GM19468 (cell line): ENCODE measurements around the gene SPCS3.
"Not testable (repeated sequence)": the region's sequence is repeated elsewhere in the genome, so short reads cannot be mapped to it uniquely, and the experiment has no call there.

Experiments
- ATAC-seq: cut with Tn5 transposase; IDR thresholded peaks from one replicate; pipeline ENCODE4 v1.9.1; 2021; ENCODE audit warnings: mild to moderate bottlenecking, moderate library complexity, moderate number of reproducible peaks; ENCODE audit not compliant: unreplicated experiment; ENCODE audit errors: extremely low read depth

The SPCS3 gene

DNA sequence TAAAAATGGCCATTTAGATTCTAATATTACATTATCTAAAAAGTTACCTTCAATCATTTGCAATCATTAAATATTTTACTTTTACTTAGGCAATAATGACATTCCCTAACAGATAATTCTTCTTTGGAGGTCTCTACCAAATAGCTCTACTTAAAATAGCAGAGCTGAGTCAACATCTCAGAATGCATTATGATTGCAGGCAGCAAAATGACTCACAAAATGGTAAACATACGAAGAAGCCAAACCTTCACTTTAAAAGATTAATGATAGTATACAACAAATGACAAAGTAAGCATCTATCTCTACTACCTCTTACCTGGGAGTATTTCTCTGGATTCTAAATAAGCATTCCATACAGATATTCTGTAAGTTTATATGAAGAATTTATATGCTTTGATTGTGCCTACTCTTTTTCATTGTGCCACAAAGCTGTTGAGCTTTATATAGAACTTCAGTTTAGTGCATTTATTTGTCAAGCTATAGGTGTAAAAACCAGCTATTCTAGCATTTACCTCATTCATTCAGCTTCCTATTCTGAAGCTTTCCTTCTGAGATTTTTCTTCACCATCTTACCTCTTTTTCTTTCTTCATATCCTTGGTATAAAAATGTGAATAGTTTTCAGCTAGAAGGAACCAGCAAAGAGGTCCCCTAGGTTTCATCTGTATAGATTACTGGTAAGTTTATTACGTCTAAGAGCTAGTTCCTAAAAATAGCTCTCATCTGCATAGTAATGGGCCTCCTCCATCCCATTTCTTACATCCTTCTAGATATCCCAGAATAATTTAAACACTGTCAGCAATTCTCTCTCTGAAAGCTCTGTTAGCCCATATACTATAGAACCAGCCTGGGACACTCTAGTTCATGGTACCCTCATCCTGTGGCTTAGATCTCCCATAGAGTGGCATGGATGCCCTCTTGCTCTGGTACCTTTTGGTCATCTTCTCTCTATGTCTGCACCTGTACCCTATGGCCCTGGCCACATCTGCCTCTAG, 17.2 kb upstream of the SPCS3 start:
- ATAC-seq = no peak

DNA sequence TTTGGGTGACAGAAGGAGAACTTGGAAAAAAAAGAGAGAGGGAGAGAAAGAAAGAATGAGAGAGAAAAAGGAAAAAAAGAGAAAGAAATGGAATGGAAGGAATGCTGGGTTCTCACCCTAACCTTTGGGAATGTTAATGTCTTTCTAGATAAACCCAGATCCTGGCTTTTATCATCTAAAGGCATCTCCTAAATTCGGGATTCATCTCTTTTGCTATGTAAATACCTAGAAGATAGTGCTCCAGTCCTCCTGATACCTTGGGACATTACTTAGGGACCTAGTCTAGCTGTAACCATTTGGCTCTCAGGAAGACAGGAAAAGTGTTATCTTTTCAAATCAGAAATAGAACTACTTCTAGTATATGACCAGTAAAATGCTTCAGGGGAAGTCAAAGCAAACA, 15.8 kb upstream of the SPCS3 start:
- no peak for ATAC-seq

DNA sequence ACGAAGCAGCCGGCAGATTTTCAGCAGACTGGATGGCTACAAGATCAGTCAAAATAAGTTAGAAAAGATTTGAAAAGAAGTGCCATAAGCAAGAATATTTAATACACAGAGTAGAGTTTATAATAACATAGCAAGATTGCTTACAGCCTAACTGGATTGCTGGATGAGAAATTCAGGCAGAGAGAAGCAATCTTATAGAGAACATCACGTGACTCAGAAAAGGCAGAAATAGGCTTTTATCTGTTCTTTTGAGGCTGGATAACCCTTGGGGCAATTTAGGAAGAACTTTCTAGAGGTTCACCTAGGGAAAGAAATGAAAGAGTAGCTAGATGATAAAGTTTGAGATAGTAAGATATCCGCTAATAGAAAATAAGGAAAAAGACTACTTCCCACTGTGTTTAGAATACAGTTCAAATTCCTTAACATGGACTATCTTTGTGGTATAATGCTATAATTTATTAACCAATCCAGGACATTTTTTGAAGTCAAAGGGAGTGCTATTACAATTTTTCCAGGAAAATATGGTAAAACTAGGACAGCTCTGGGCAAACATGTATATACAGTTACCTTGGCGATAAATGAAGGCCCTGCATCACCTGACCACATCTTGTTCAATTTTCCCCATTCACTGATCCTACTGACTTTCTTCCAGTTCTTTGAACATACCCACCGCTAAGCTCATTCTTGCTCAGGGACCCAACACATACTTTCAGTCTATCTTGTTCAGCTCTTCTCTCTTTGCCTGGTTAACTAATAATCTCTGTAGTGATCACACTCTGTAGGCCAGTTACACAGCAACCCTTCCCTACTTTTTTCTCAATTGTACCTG, 12.7 kb upstream of the SPCS3 start:
- no peak for ATAC-seq

DNA sequence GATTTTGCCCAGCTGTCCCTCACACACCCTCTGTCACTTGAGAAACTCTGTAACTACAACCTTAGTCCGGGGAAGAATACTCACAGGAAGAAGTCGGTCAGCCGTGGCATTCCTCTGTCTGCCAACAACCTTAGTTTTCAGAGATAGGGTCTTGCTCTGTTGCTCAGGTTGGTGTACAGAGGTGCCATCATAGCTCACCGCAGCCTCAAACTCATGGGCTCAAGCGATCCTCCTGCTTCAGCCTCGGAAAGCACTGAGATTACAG, 12.2 kb upstream of the SPCS3 start:
- no peak for ATAC-seq

DNA sequence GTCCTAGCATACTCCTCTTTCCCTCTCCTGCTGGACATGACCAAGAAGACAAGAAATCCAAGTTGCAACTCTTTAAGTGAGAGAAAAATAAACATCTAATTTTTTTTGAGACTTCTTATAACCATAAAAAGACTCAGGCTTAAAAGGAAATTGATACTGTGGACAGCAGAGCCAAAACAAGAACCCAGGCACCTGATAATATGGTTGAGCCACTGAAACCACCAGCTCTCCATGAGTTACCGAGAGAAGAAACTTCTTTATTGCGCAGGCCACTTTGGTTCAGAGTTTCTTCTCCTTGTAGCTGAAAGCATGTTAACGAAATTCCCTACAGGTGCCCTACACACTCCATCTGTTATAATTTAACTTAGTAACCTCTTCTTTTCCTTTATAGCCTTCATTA, 11.3 kb upstream of the SPCS3 start:
- ATAC-seq = no peak

DNA sequence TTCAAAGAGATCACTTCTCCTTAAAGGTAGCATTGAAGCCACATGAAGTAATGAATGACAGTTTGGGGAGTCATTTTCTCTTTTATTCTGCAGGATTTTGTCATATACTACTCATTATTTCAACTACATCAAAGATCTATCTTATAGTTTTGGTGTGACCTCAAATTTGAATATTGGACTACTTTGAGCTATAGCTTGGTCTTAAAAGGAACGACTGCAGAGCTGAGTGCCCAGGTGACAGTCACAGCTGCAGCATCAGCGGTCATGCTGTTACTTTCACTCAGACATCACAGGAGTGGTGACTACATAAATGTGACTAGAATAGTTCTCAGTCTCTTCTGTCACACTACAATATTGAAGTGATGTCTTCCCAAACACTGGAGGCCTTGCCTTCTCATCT, 10.7 kb upstream of the SPCS3 start:
- peak; percentile 100 for ATAC-seq

DNA sequence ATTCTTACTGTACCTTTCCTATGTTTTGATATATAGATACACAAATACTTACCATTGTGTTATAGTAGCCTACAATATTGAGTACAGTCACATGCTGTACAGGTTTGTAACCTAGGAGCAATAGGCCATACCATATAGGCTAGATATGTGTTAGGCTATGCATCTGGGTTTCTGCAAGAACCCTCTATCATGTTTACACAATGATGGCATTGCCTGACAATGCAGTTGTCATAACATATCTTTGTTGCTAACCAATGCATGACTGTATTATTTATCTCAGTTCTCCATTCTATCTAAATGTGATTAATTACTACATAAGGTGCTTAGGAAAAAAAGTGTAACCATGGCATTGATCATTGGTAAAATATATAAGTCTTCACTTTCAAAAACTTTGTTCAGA, 10.0 kb upstream of the SPCS3 start:
- no peak for ATAC-seq

DNA sequence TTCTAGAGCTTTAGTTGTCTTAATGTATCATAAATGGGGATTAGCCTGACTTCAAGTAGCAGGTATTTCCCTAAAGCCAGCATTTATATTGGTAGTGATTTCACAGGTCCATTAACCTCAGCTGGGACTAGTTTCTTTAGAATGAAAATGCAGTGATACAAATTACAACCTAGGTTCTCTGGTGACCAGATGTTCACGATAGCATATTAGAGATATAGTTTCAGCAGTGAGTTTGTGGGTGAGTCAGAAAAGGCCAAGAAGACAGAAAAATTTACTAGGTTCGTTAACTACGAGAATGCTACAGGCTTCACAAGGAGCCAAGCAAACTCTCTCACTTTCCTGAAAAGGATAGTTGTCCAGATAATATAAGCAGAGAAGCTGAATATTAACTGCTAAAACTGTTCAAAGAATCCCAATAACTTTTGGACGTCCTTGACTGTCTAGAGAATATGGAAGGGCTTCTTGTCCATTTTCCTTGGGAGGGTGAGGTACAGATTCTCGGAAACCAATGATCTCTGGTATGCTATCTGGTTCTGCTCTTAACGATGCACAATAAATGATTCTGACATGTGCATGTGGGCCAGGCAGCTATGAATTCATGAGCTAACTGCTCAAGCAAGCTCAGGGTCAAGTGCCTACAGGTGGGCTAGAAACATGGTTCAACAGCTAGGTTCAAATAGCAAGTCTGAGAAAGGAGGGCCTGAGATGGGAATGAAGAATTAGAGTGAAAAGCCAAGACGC, 6.0 kb upstream of the SPCS3 start:
- no peak for ATAC-seq

DNA sequence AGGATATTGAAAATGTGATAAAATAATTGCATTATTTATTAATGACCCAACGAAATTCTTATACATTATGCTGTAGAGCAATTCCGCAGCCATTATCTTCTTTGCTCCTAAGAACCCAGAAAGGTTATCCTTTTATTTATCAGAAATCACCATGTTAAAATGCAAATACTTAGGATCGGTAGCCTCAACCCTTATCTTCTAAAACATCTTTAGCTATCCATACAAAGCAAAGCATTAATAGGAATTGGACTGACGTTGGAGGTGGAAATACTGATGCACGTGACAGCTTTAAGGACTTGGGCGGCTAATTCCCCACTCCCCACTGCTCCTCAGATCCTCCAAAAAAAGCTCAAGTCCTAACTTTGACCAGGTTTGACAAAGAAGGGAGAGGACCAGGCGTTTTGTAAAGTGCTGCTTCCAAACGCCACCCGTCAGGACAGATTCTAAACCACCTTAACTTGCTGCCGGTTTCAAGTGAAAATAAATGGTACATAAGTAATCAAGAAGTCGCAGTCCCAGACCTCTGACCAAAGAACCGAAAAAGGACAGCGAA, 539 bp upstream of the SPCS3 start:
- ATAC-seq = no peak

DNA sequence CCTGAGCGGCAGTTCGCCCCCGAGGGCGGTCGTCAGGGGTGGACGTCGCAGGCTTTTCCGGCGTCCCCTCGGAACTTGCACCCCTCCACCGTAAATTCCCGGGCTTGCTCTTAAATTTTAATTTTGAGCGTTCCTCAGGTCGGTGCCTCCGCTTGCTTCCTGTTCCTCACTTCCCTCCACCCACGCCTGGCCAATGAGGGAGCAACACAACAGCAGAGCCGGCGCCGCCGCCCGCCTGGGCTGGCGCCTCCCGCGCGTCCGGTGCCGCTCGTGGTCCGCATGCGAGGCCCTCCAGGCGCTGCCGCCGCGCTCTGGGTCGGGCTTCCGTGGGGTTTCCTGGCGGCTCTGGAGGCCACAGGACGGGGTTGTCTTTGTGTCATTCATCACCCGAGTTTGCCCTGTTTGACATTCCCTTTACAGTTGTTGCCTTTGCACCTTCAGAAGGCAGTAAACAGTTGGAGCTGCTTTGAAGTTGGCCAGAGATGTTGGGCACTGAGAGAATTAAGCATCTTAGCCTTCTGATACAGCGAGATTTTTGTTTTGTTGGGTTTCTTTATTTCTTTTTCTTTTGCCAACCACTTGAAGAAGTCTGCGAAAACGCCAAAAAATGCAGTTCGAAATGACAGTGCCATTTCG, 692 bp downstream of the SPCS3 start:
- ATAC-seq = peak; percentile 76

DNA sequence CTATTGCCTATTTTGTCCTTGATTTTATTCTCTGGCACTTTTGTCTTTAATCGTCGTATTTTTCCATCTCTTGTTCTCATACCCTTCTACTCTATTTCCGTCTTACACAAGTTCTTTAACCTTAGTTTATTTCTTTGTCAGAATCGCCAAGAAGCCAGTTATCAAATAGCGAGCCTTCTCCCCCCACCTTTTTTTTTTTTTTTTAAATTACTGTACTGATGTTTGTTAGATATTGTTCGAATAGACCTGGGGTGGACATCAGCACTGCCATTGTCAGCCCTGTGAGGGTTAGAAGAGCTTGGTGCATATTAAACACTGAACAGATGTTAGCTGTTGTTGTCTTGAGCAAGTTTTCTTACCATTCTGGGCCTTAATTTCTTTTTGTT, 1.2 kb downstream of the SPCS3 start:
- no peak for ATAC-seq

DNA sequence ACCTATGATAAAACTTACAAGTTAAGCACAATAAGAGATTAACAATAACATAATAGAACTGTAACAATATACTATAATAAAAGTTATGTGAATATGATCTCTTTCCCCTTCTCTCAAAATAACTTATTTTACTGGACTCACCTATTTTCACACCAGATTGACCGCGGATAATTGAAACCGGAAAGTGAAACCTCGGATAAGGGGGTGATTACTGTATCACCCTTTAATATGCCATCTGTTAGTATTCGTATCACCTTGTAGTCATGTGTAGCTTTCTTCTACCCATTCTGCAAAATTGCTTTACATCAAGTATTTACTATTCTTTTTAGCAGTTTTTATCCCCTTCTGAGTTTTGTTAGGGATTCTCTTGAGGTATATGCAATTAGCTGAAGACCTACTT, 1.8 kb downstream of the SPCS3 start:
- no peak for ATAC-seq

DNA sequence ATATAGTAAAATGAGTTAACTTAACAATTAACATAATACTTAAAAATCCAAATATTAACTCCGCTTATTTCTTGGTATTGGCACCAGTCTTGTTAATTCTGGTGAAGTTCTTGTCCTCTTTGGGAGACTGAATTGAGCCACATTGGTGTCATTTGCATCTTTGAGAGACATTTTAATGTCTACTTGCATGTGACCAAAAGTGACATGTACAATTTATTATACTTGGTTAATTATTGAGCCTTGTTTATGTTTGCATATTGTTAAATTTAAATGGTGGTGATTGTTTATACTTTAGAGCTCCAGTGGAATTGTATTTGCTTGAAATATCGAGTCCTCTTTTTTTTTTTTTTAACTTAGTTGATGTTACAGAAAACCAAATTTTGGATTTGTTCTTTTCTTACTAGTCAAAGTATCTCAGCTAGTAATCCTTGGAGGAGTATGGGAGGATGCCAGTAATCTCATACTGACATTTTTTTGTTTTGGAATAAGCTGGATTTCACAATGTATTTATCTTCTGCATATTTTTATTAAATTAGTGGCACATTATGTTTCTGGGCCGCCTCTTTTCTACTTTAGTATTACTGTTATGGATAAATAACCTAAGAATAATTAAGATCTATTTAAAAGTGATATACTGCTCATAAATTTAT, 3.9 kb downstream of the SPCS3 start:
- no peak for ATAC-seq

DNA sequence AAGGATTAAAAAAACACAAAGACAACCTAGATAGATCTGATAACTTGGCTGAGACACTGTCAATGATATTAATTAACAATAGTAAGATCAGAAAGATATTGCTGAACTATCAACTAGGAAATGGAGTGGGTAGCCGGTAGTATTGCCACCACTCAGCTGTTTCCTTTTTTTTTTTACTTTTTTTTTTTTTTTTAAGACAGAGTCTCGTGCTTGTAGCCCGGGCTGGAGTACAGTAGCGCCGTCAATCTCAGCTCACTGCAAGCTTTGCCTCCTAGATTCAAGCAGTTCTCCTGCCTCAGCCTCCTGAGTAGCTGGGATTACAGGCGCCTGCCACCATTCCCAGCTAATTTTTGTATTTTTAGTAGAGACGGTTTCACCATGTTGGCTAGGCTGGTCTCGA, 5.1 kb downstream of the SPCS3 start:
- ATAC-seq = not testable (repeated sequence)

DNA sequence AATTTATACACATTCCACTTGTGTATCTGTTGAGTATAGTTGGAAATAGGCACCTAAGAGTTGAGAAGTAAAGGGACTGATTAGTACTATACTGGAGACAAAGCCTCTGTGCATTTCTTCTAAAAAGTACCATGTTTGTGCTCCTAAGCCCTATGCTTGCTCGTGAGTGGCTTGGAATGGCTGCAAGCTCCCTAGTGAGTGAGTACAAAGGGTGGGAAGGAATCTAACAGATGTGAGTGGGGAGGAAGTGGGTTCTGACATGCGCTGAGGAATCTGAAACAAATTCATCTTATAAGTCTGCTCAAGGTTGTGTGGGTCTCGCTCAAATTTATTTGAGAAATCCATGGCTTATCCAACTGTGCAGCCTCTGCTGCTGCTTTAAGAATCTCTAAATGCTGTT, 13.3 kb downstream of the SPCS3 start:
- ATAC-seq = no peak

DNA sequence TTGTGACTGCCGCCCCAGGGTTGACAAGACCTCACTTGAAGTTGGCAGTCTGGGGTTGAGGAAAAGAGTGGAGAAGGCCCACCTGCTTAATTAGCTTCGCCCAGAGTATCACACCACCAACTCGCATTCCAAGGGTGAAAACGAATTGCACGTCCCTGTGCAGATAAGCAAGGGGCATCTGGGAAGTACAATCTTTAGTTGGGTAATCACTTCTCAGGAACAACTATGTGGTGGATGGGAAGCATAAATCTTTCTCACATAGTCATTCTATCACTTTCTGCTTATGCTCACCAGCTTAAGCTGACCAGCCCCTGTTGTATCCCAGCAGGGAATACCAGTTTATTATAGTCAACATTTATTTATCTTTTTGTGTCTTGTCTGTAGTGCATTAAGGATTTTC, 14.3 kb downstream of the SPCS3 start:
- no peak for ATAC-seq

DNA sequence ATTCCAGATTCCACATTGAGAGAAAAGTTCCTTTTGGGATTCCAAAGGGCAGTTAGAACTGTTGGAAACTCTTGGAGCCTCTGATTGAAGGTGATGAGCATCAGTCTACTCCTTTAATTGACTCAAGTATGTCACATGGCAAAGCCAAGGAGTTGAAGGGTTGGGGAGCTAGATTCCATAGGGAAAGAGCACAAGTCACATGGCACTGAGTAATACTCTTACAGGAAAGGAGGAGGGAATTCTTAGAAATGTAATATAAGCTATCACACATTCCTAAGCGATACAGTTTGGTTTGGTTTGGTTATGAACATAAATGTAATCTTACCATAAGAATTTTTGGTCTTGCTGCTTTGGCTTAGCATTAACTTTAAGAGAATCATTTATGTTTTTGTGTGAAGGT, 15.7 kb downstream of the SPCS3 start:
- no peak for ATAC-seq

DNA sequence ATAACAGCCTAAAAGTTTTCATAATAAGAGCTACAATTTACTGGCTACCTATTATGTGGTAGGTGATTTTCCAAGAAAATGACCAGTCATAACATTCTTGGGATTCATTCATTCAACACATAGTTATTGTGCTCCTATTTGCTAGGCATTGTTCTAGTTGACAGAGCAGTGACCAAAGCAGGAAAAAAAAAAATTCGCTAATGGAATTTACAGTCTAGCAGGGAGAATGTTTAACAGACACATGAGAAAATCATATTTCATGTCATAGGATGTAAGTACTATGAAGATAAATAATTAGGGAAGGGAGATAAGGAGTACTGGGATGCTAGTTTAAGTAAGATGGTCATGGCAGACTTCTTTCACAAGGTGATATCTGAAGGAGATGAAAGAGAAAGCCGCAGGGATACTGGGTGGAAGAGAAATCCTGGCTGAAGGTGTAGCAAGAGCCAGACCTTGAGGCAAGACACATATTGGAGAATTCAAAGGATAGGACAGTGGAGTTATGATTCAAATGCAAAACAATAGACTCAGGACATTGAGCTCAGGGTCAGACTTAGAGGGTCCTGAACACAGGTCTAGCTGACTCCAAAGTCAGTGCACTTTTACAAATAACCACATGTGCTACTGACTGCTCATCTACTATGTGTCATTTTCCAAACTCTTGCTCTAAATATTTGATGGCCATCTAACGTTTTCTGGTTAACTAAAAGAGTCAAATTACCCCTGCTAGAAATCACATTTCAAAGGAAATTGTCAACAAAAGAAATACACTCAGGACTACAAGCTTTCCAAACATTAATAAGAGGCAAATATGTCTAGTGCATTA, 20.4 kb downstream of the SPCS3 start:
- ATAC-seq = no peak
